Muscle of leg (tissue), 16 donors: Measurements from ENCODE around the gene TPMT. TPM values are rescaled to one million over a fixed set of nuclear protein-coding genes. Genes with fewer than 3 reads are reported as not detected.
A peak's percentile ranks its signal among the peaks of the same experiment; 100 is the strongest.

Experiments
- DNase-seq: peaks from one replicate; pipeline ENCODE4 v3.0.0; 2013
- H3K27ac ChIP-seq: one replicate; pipeline ENCODE4 v1.5.1; 2013; ENCODE audit warnings: mild to moderate bottlenecking, low read length, control low read depth
- H3K27me3 ChIP-seq: one replicate; pipeline ENCODE4 v1.6.1; 2013; ENCODE audit warnings: low read length; ENCODE audit not compliant: control insufficient read depth, insufficient read depth
- H3K36me3 ChIP-seq: one replicate; pipeline ENCODE4 v1.6.1; 2013; ENCODE audit warnings: low read length; ENCODE audit not compliant: control insufficient read depth, insufficient read depth
- H3K4me1 ChIP-seq: one replicate; pipeline ENCODE4 v1.6.1; 2013; ENCODE audit warnings: low read length; ENCODE audit not compliant: control insufficient read depth, insufficient read depth
- H3K4me3 ChIP-seq: one replicate; pipeline ENCODE4 v1.5.1; 2013; ENCODE audit warnings: low read length, control low read depth
- H3K9me3 ChIP-seq: replicated peaks from 2 replicates; pipeline ENCODE4 v1.6.1; 2013; ENCODE audit warnings: low read depth, low read length; ENCODE audit not compliant: control insufficient read depth
- WGBS: methylation state at CpG from one replicate; pipeline ENCODE4 v1.1.5; 2013; ENCODE audit warnings: missing lambda C conversion rate; ENCODE audit not compliant: insufficient coverage; 5-methylcytosine and 5-hydroxymethylcytosine counted together
- long read RNA-seq, 11 donors: transcript quantifications; one replicate each; lab custom pipeline, GENCODE V29; 2026
- polyA plus RNA-seq, 8 donors: library from polyadenylated mRNA; unstranded; fragments of 120-200 nt; gene quantifications; one replicate each; pipeline versions ENCODE4 v1.2.1 to v1.2.3, GENCODE V29; 2013; ENCODE audit warnings: inconsistent platforms in 1 of 8, low replicate concordance in 1 of 8; ENCODE audit not compliant: insufficient read length in 8 of 8, insufficient read depth in 1 of 8
- total RNA-seq: library from RNA; stranded (reverse); fragments of 120-200 nt; gene quantifications from one replicate; pipeline ENCODE4 v1.2.4, GENCODE V29; 2013

Gene TPMT
- 4.1 TPM for total RNA-seq
- 1 to 10 TPM; 4.7 to 6.3 (median 5.4) TPM for polyA plus RNA-seq
- long read RNA-seq, donor 1, partial matches to known transcripts = 0 of 3 reads
- long read RNA-seq, donor 1, other reads (novel, unspliced or antisense) = 0 of 3 reads
- long read RNA-seq, donor 2 = 0 reads
- long read RNA-seq, donor 3, transcript TPMT-201 (9 exons, 3,181 nt) = major isoform, 5 of 5 reads
- long read RNA-seq, donor 3, partial matches to known transcripts = 0 of 5 reads
- long read RNA-seq, donor 3, other reads (novel, unspliced or antisense) = 0 of 5 reads
- long read RNA-seq, donor 4 = 0 reads
- long read RNA-seq, donor 5, partial matches to known transcripts = 0 of 4 reads
- long read RNA-seq, donor 5, other reads (novel, unspliced or antisense) = 0 of 4 reads
- long read RNA-seq, donor 6, partial matches to known transcripts = 0 of 2 reads
- long read RNA-seq, donor 6, other reads (novel, unspliced or antisense) = 0 of 2 reads
- long read RNA-seq, donor 7, transcript TPMT-201 (9 exons, 3,181 nt) = major isoform, 7 of 7 reads
- long read RNA-seq, donor 7, partial matches to known transcripts = 0 of 7 reads
- long read RNA-seq, donor 7, other reads (novel, unspliced or antisense) = 0 of 7 reads
- long read RNA-seq, donor 8, partial matches to known transcripts = 0 of 4 reads
- long read RNA-seq, donor 8, other reads (novel, unspliced or antisense) = 0 of 4 reads
- long read RNA-seq, donor 9, partial matches to known transcripts = 0 of 1 reads
- long read RNA-seq, donor 9, other reads (novel, unspliced or antisense) = 0 of 1 reads
- long read RNA-seq, donor 10, transcript TPMT-201 (9 exons, 3,181 nt) = major isoform, 5 of 5 reads
- long read RNA-seq, donor 10, partial matches to known transcripts = 0 of 5 reads
- long read RNA-seq, donor 10, other reads (novel, unspliced or antisense) = 0 of 5 reads
- long read RNA-seq, donor 11, partial matches to known transcripts = 0 of 2 reads
- long read RNA-seq, donor 11, other reads (novel, unspliced or antisense) = 0 of 2 reads

- no peak for DNase-seq
- peaks cover 8% of the 10 kb centered on the region for H3K4me1 ChIP-seq
- no peaks in the 10 kb centered on the region for H3K36me3 ChIP-seq
- H3K9me3 ChIP-seq = no peaks in the 10 kb centered on the region
- peak within 1 kb of the TSS; percentile 98 for H3K4me3 ChIP-seq
- 0% methylated on average over 28 of the region's 34 CpGs for WGBS
- no peaks in the 10 kb centered on the region for H3K27me3 ChIP-seq
- peak within 1 kb of the TSS; percentile 92 for H3K27ac ChIP-seq
Observed at GRCh38 chr6:18154507-18155149, at the start of gene TPMT. Gene TPMT, minus strand, starts transcription at chr6:18155077. Its CDS starts 5,950 bp downstream, at chr6:18149127.

GRCh38 chr6:18203786-18204185 is 48.9 kb upstream of the TPMT start:
- H3K4me3 ChIP-seq = no peak overlapping the region
- H3K9me3 ChIP-seq = no peaks in the 10 kb centered on the region
- H3K4me1 ChIP-seq = no peaks in the 10 kb centered on the region
- H3K36me3 ChIP-seq = peaks cover 38% of the 10 kb centered on the region
- H3K27ac ChIP-seq = no peak overlapping the region
- no peaks in the 10 kb centered on the region for H3K27me3 ChIP-seq
- 94% methylated on average over 4 of the region's 6 CpGs for WGBS
- no peak for DNase-seq

- H3K27me3 ChIP-seq = no peaks in the 10 kb centered on the region
- WGBS = 89% methylated on average over 1 of the region's 3 CpGs
- H3K9me3 ChIP-seq = no peaks in the 10 kb centered on the region
- no peak overlapping the region for H3K27ac ChIP-seq
- H3K4me1 ChIP-seq = no peaks in the 10 kb centered on the region
- DNase-seq = no peak
- H3K4me3 ChIP-seq = no peak overlapping the region
- peaks cover 19% of the 10 kb centered on the region for H3K36me3 ChIP-seq
Observed at GRCh38 chr6:18192026-18192425, 37.1 kb upstream of the TPMT start.

GRCh38 chr6:18189196-18189595 is 34.3 kb upstream of the TPMT start:
- peaks cover 19% of the 10 kb centered on the region for H3K36me3 ChIP-seq
- H3K27me3 ChIP-seq = no peaks in the 10 kb centered on the region
- no CpG with 5 or more reads among the region's 2 CpGs for WGBS
- H3K4me1 ChIP-seq = no peaks in the 10 kb centered on the region
- H3K9me3 ChIP-seq = no peaks in the 10 kb centered on the region
- H3K4me3 ChIP-seq = no peak overlapping the region
- no peak for DNase-seq
- H3K27ac ChIP-seq = no peak overlapping the region

- DNase-seq = no peak
- WGBS = 93% methylated on average over 7 of the region's 10 CpGs
- Histone ChIP-seq H3K9me3 (no peaks in the 10 kb centered on the region), H3K4me1 (no peaks in the 10 kb centered on the region), H3K27me3 (no peaks in the 10 kb centered on the region), H3K27ac (no peak overlapping the region), H3K36me3 (peaks cover 19% of the 10 kb centered on the region), H3K4me3 (no peak overlapping the region)
Observed at GRCh38 chr6:18187701-18188100, 32.8 kb upstream of the TPMT start.

GRCh38 chr6:18186540-18187250 is 31.8 kb upstream of the TPMT start:
- no peaks in the 10 kb centered on the region for H3K9me3 ChIP-seq
- WGBS = 78% methylated on average over 3 of the region's 4 CpGs
- peaks cover 14% of the 10 kb centered on the region for H3K36me3 ChIP-seq

GRCh38 chr6:18186033-18186432 is 31.2 kb upstream of the TPMT start:
- H3K27me3 ChIP-seq = no peaks in the 10 kb centered on the region
- WGBS = 0% methylated on average over 1 of the region's 2 CpGs
- no peak overlapping the region for H3K27ac ChIP-seq
- peaks cover 7% of the 10 kb centered on the region for H3K36me3 ChIP-seq
- H3K4me1 ChIP-seq = no peaks in the 10 kb centered on the region
- H3K4me3 ChIP-seq = no peak overlapping the region
- H3K9me3 ChIP-seq = no peaks in the 10 kb centered on the region
- no peak for DNase-seq

More at GRCh38 chr6:18186540-18187250, 31.8 kb upstream of the TPMT start:
- no peaks in the 10 kb centered on the region for H3K4me1 ChIP-seq
- no peak overlapping the region for H3K27ac ChIP-seq
- no peaks in the 10 kb centered on the region for H3K27me3 ChIP-seq
- no peak overlapping the region for H3K4me3 ChIP-seq
- DNase-seq = no peak

GRCh38 chr6:18185624-18186023 is 30.7 kb upstream of the TPMT start:
- Histone ChIP-seq H3K4me3 (no peak overlapping the region), H3K27ac (no peak overlapping the region), H3K36me3 (peaks cover 6% of the 10 kb centered on the region), H3K4me1 (no peaks in the 10 kb centered on the region), H3K27me3 (no peaks in the 10 kb centered on the region), H3K9me3 (no peaks in the 10 kb centered on the region)
- DNase-seq = no peak
- WGBS = no CpG with 5 or more reads among the region's 1 CpG

- Histone ChIP-seq H3K4me1 (no peaks in the 10 kb centered on the region), H3K4me3 (no peak overlapping the region), H3K27me3 (no peaks in the 10 kb centered on the region), H3K9me3 (no peaks in the 10 kb centered on the region), H3K27ac (no peak overlapping the region), H3K36me3 (peaks cover 3% of the 10 kb centered on the region)
- no CpG with 5 or more reads among the region's 4 CpGs for WGBS
- peak; percentile 31 for DNase-seq
Observed at GRCh38 chr6:18183766-18184165, 28.9 kb upstream of the TPMT start.
